H9 (cell line): ENCODE measurements around the gene ADGRF5. TPM values are rescaled to one million over a fixed set of nuclear protein-coding genes. Genes with fewer than 3 reads are reported as not detected.

Experiments used
- DNase-seq: peaks from one replicate; pipeline ENCODE4 v3.0.0-alpha.2; 2017
- H2AFZ ChIP-seq: one replicate; pipeline ENCODE4 v1.6.1; 2013; ENCODE audit warnings: mild to moderate bottlenecking, low read length, control low read depth, moderate library complexity
- H2AK5ac ChIP-seq: 2 replicates; pipeline ENCODE4 v1.6.1; 2013; ENCODE audit warnings: low read length, control low read depth, mixed read lengths; ENCODE audit not compliant: insufficient read length
- H2BK120ac ChIP-seq: one replicate; pipeline ENCODE4 v1.6.1; 2013; ENCODE audit warnings: low read depth, mild to moderate bottlenecking, low read length, control low read depth, inconsistent platforms; ENCODE audit not compliant: poor library complexity, severe bottlenecking
- H2BK12ac ChIP-seq: 2 replicates; pipeline ENCODE4 v1.6.1; 2013; ENCODE audit warnings: low read length, control low read depth, mixed read lengths, low read depth; ENCODE audit not compliant: insufficient read length
- H2BK15ac ChIP-seq: 2 replicates; pipeline ENCODE4 v1.6.1; 2013; ENCODE audit warnings: low read depth, low read length, control low read depth
- H2BK20ac ChIP-seq: one replicate; pipeline ENCODE4 v1.6.1; 2013; ENCODE audit warnings: low read depth, mild to moderate bottlenecking, low read length, control low read depth, inconsistent platforms; ENCODE audit not compliant: poor library complexity, severe bottlenecking
- H2BK5ac ChIP-seq: 2 replicates; pipeline ENCODE4 v1.6.1; 2013; ENCODE audit warnings: low read length, control low read depth, mixed read lengths; ENCODE audit not compliant: insufficient read length
- H3K14ac ChIP-seq: 2 replicates; pipeline ENCODE4 v1.6.1; 2013; ENCODE audit warnings: low read length, control low read depth; ENCODE audit not compliant: insufficient read depth
- H3K18ac ChIP-seq: 2 replicates; pipeline ENCODE4 v1.6.1; 2013; ENCODE audit warnings: low read depth, mild to moderate bottlenecking, mixed read lengths, low read length, control low read depth; ENCODE audit not compliant: insufficient read length
- H3K23ac ChIP-seq: 2 replicates; pipeline ENCODE4 v1.6.1; 2013; ENCODE audit warnings: low read length, control low read depth, mixed read lengths, low read depth; ENCODE audit not compliant: insufficient read length
- H3K23me2 ChIP-seq: 2 replicates; pipeline ENCODE4 v1.6.1; 2013; ENCODE audit warnings: low read depth, mild to moderate bottlenecking, mixed read lengths, low read length, control low read depth; ENCODE audit not compliant: insufficient read length, poor library complexity, severe bottlenecking
- H3K27ac ChIP-seq: 2 replicates; pipeline ENCODE4 v1.5.1; 2013; ENCODE audit warnings: low read length, control low read depth, mixed read lengths, low read depth; ENCODE audit not compliant: insufficient read length
- H3K27me3 ChIP-seq: 2 replicates; pipeline ENCODE4 v1.6.1; 2013; ENCODE audit warnings: low read length, control low read depth, inconsistent platforms; ENCODE audit not compliant: insufficient read depth
- H3K4ac ChIP-seq: 2 replicates; pipeline ENCODE4 v1.6.1; 2013; ENCODE audit warnings: low read depth, mild to moderate bottlenecking, control low read depth, inconsistent platforms, low read length, moderate library complexity
- H3K4me1 ChIP-seq: 2 replicates; pipeline ENCODE4 v1.6.1; 2013; ENCODE audit warnings: low read length, control low read depth, inconsistent platforms; ENCODE audit not compliant: insufficient read depth
- H3K4me2 ChIP-seq: 2 replicates; pipeline ENCODE4 v1.6.1; 2013; ENCODE audit warnings: low read length, control low read depth, mixed read lengths; ENCODE audit not compliant: insufficient read length, insufficient read depth
- H3K56ac ChIP-seq: 2 replicates; pipeline ENCODE4 v1.6.1; 2013; ENCODE audit warnings: low read depth, mild to moderate bottlenecking, mixed read lengths, low read length, control low read depth; ENCODE audit not compliant: insufficient read length
- H3K79me1 ChIP-seq: 2 replicates; pipeline ENCODE4 v1.6.1; 2013; ENCODE audit warnings: low read depth, mild to moderate bottlenecking, moderate library complexity, low read length, control low read depth, inconsistent platforms; ENCODE audit not compliant: insufficient read depth, poor library complexity, severe bottlenecking
- H3K79me2 ChIP-seq: 2 replicates; pipeline ENCODE4 v1.6.1; 2013; ENCODE audit warnings: low read length, control low read depth, inconsistent platforms; ENCODE audit not compliant: insufficient read depth
- H3K9ac ChIP-seq: 2 replicates; pipeline ENCODE4 v1.6.1; 2013; ENCODE audit warnings: low read length, control low read depth, mixed read lengths; ENCODE audit not compliant: insufficient read length; ENCODE audit errors: extremely low read depth
- H3K9me3 ChIP-seq: one replicate; pipeline ENCODE4 v1.6.1; 2013; ENCODE audit warnings: low read depth, low read length, inconsistent platforms; ENCODE audit not compliant: control insufficient read depth
- H3T11ph ChIP-seq: one replicate; pipeline ENCODE4 v1.6.1; 2013; ENCODE audit warnings: mild to moderate bottlenecking, low read length, control low read depth, inconsistent platforms
- H4K20me1 ChIP-seq: one replicate; pipeline ENCODE4 v1.6.1; 2013; ENCODE audit not compliant: control insufficient read depth, insufficient read length, insufficient read depth
- H4K5ac ChIP-seq: 2 replicates; pipeline ENCODE4 v1.6.1; 2013; ENCODE audit warnings: low read depth, mild to moderate bottlenecking, mixed read lengths, low read length, control low read depth; ENCODE audit not compliant: insufficient read length
- H4K8ac ChIP-seq: replicated peaks from 2 replicates; pipeline ENCODE4 v1.6.1; 2013; ENCODE audit warnings: low read length, control low read depth, mixed read lengths, low read depth; ENCODE audit not compliant: insufficient read length
- H4K91ac ChIP-seq: 2 replicates; pipeline ENCODE4 v1.6.1; 2013; ENCODE audit warnings: low read depth, mild to moderate bottlenecking, moderate library complexity, mixed read lengths, low read length, control low read depth; ENCODE audit not compliant: insufficient read length
- H3K27ac Mint-ChIP-seq, 3 experiments: 2 replicates in 2 of 3; 3 replicates in 1 of 3; pipeline ENCODE4 v1.8.0; 2020 to 2021; ENCODE audit warnings: mixed read lengths in 3 of 3, mild to moderate bottlenecking in 1 of 3, moderate library complexity in 1 of 3
- H3K27me3 Mint-ChIP-seq: 2 replicates; pipeline ENCODE4 v1.8.0; 2021; ENCODE audit warnings: low read depth, mild to moderate bottlenecking, moderate library complexity, mixed read lengths
- H3K36me3 Mint-ChIP-seq, 3 experiments: 2 replicates in 2 of 3; 3 replicates in 1 of 3; pipeline ENCODE4 v1.8.0; 2020 to 2021; ENCODE audit warnings: low read depth in 3 of 3, mixed read lengths in 3 of 3; ENCODE audit not compliant: insufficient read depth in 1 of 3
- H3K4me1 Mint-ChIP-seq, 2 experiments: 2 replicates each; pipeline ENCODE4 v1.8.0; 2020; ENCODE audit warnings: mixed read lengths in 2 of 2
- H3K4me3 Mint-ChIP-seq, 2 experiments: 2 replicates in 1 of 2; 3 replicates in 1 of 2; pipeline ENCODE4 v1.8.0; 2020 to 2021; ENCODE audit warnings: mild to moderate bottlenecking in 2 of 2, mixed read lengths in 2 of 2, moderate library complexity in 1 of 2
- H3K9me3 Mint-ChIP-seq, 2 experiments: 2 replicates in 1 of 2; 3 replicates in 1 of 2; pipeline ENCODE4 v1.8.0; 2020; ENCODE audit warnings: mild to moderate bottlenecking in 2 of 2, mixed read lengths in 2 of 2, moderate library complexity in 1 of 2
- CTCF ChIP-seq: fragments of 200-600 bp; sonication (generic); conservative IDR thresholded peaks from 3 replicates; pipeline ENCODE4 v1.8.0; 2021; ENCODE audit warnings: antibody characterized with exemption, mild to moderate bottlenecking
- WGBS: extraction: QIAGEN DNeasy Blood & Tissue Kit; methylation state at CpG from one replicate; pipeline ENCODE4 v1.1.7; 2013; ENCODE audit warnings: missing lambda C conversion rate, low lambda C conversion rate, mixed read lengths; ENCODE audit not compliant: insufficient read length; ENCODE audit errors: extremely low coverage; 5-methylcytosine and 5-hydroxymethylcytosine counted together
- total RNA-seq: library from RNA; stranded (reverse); gene quantifications from 2 replicates; pipeline ENCODE4 v1.2.1, GENCODE V29; 2021

Gene ADGRF5
- total RNA-seq, 1 experiment from 2014 or later: not detected

- H4K20me1 ChIP-seq: no peaks in the 10 kb centered on the region
- H3T11ph ChIP-seq: no peak overlapping the region
- no peaks in the 10 kb centered on the region for H3K79me2 ChIP-seq
- no peaks in the 10 kb centered on the region for H3K27me3 ChIP-seq
- H3K79me1 ChIP-seq: no peaks in the 10 kb centered on the region
- no peak overlapping the region for H3K27ac Mint-ChIP-seq
- H4K91ac ChIP-seq: no peak overlapping the region
- no peak overlapping the region for H3K4me2 ChIP-seq
- no peak overlapping the region for H3K9ac ChIP-seq
- H3K4me1 ChIP-seq: no peaks in the 10 kb centered on the region; the same call in 1 of the 2 replicates
- no peak overlapping the region for H2AFZ ChIP-seq
- no peak overlapping the region for H3K4ac ChIP-seq
- H4K5ac ChIP-seq: no peak overlapping the region
- TF ChIP-seq CTCF: no peak
- no CpG with 5 or more reads among the region's 4 CpGs for WGBS
- no peak overlapping the region for H3K56ac ChIP-seq
- H2BK120ac ChIP-seq: no peak overlapping the region
- H3K4me1 Mint-ChIP-seq: peaks cover 12 to 19% of the 10 kb centered on the region in 2 experiments
- H3K27ac ChIP-seq: no peak overlapping the region
- no peak overlapping the region for H3K14ac ChIP-seq
- no peak overlapping the region for H2BK20ac ChIP-seq
- H3K18ac ChIP-seq: no peak overlapping the region
- no peak overlapping the region for H3K23ac ChIP-seq
- no peaks in the 10 kb centered on the region for H3K36me3 Mint-ChIP-seq
- H3K4me3 Mint-ChIP-seq: no peak overlapping the region
- H4K8ac ChIP-seq: no peak overlapping the region
- no peaks in the 10 kb centered on the region for H3K23me2 ChIP-seq
- H2AK5ac ChIP-seq: no peak overlapping the region
- no peaks in the 10 kb centered on the region for H3K27me3 Mint-ChIP-seq
- no peaks in the 10 kb centered on the region for H3K9me3 Mint-ChIP-seq
- no peak overlapping the region for H2BK12ac ChIP-seq
- H3K9me3 ChIP-seq: no peaks in the 10 kb centered on the region
- no peak overlapping the region for H2BK5ac ChIP-seq
- no peak overlapping the region for H2BK15ac ChIP-seq
- no peak for DNase-seq
Observed at GRCh38 chr6:46937642-46938041, 15.9 kb upstream of the ADGRF5 start.
